Neutrophil (primary cell): Measurements from ENCODE around the gene LRRC28.

ENCODE experiments used
- H3K27ac ChIP-seq: fragments of 200-600 bp; sonication (generic); 2 replicates; pipeline ENCODE4 v1.5.1; 2016; ENCODE audit warnings: mild to moderate bottlenecking, moderate library complexity
- H3K27me3 ChIP-seq: fragments of 200-600 bp; sonication (generic); 2 replicates; pipeline ENCODE4 v1.6.0; 2016; ENCODE audit warnings: mild to moderate bottlenecking
- H3K36me3 ChIP-seq: fragments of 200-600 bp; sonication (generic); 2 replicates; pipeline ENCODE4 v1.5.1; 2017
- H3K4me1 ChIP-seq, 2 experiments: fragments of 200-600 bp in 1 of 2; sonication (generic) in 1 of 2; 1 replicate in 1 of 2; 2 replicates in 1 of 2; pipeline versions ENCODE4 v1.5.1 to v1.6.1; 2013 to 2016; ENCODE audit warnings: low read depth in 1 of 2, low read length in 1 of 2, mild to moderate bottlenecking in 1 of 2, moderate library complexity in 1 of 2; ENCODE audit not compliant: control insufficient read depth in 1 of 2, insufficient read depth in 1 of 2
- H3K4me3 ChIP-seq, 2 experiments: fragments of 200-600 bp in 1 of 2; sonication (generic) in 1 of 2; 1 replicate in 1 of 2; 2 replicates in 1 of 2; pipeline ENCODE4 v1.5.1; 2013 to 2016; ENCODE audit warnings: low read depth in 1 of 2, low read length in 1 of 2, mild to moderate bottlenecking in 1 of 2, moderate library complexity in 1 of 2
- H3K9me3 ChIP-seq: fragments of 200-600 bp; sonication (generic); 2 replicates; pipeline ENCODE4 v1.5.1; 2016
- CTCF ChIP-seq: fragments of 200-600 bp; sonication (generic); IDR thresholded peaks from 2 replicates; pipeline ENCODE4 v1.5.1; 2016; ENCODE audit warnings: antibody characterized with exemption

Gene LRRC28

GRCh38 chr15:99250857-99251841 is at the start of gene LRRC28:
LRRC28 (plus strand) TSS chr15:99251481; CDS start chr15:99255958, 4,477 bp downstream.
- H3K36me3 ChIP-seq: no peaks in the 10 kb centered on the region
- H3K27ac ChIP-seq: peak within 1 kb of the TSS; percentile 85
- H3K4me1 ChIP-seq: peaks cover 33 to 38% of the 10 kb centered on the region in 2 experiments
- H3K9me3 ChIP-seq: no peaks in the 10 kb centered on the region
- peak within 1 kb of the TSS; percentile 91 to 96 for H3K4me3 ChIP-seq
- peak; percentile 43 for TF ChIP-seq CTCF
- peaks cover 9% of the 10 kb centered on the region for H3K27me3 ChIP-seq

GRCh38 chr15:99202176-99202552 is 49.1 kb upstream of the LRRC28 start:
- H3K4me3 ChIP-seq: no peak overlapping the region
- TF ChIP-seq CTCF: no peak
- H3K27me3 ChIP-seq: no peaks in the 10 kb centered on the region
- no peaks in the 10 kb centered on the region for H3K9me3 ChIP-seq
- H3K27ac ChIP-seq: no peak overlapping the region
- H3K36me3 ChIP-seq: no peaks in the 10 kb centered on the region
- no peaks in the 10 kb centered on the region for H3K4me1 ChIP-seq

GRCh38 chr15:99207672-99208071 is 43.6 kb upstream of the LRRC28 start:
- Histone ChIP-seq H3K9me3 (no peaks in the 10 kb centered on the region), H3K36me3 (no peaks in the 10 kb centered on the region), H3K4me3 (no peak overlapping the region), H3K27ac (no peak overlapping the region), H3K4me1 (no peaks in the 10 kb centered on the region), H3K27me3 (no peaks in the 10 kb centered on the region)
- no peak for TF ChIP-seq CTCF

GRCh38 chr15:99209326-99209725 is 42.0 kb upstream of the LRRC28 start:
- H3K4me1 ChIP-seq: no peaks in the 10 kb centered on the region
- H3K27me3 ChIP-seq: no peaks in the 10 kb centered on the region
- no peak overlapping the region for H3K4me3 ChIP-seq
- no peak for TF ChIP-seq CTCF
- H3K9me3 ChIP-seq: no peaks in the 10 kb centered on the region
- no peak overlapping the region for H3K27ac ChIP-seq
- H3K36me3 ChIP-seq: no peaks in the 10 kb centered on the region

- Histone ChIP-seq H3K9me3 (no peaks in the 10 kb centered on the region), H3K36me3 (no peaks in the 10 kb centered on the region), H3K4me3 (no peak overlapping the region), H3K4me1 (no peaks in the 10 kb centered on the region), H3K27me3 (no peaks in the 10 kb centered on the region), H3K27ac (no peak overlapping the region)
- TF ChIP-seq CTCF: no peak
These were observed 40.9 kb upstream of the LRRC28 start for GRCh38 chr15:99210334-99210733.
